ENCODE measurements around the gene PCLAF.
"Not testable (repeated sequence)": the region's sequence is repeated elsewhere in the genome, so short reads cannot be mapped to it uniquely, and the experiment has no call there.

Gene PCLAF

DNA sequence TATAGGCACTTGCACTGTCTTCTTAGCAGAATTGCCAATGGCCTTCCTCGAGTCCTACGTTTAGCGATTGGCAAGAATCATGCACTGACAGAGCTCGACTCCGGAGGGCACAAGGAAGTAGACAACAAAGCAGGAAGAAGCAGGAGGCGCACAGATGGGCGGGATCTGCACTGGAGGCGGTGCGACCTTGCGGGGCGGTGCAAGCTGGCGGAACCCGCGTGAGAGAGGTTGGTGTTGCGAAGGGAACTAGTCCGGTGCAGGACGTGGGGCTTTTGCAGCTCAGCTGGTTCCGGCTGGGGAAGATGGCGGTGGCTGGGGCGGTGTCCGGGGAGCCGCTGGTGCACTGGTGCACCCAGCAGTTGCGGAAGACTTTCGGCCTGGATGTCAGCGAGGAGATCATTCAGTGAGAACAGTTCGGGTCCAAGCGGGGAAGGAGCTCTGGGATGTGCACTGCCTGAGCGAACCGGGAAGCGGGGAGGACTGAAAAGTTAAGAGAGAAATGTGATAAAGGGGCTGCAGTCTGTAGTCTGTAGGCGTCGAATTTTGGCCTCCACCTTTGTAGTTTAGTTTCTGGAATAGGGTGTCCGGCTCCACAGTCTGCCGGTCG, 6.4 kb upstream of the PCLAF start, which contains the start of gene TRIP4:
Gene TRIP4 (plus strand): TSS at position 275 of the 607 bp plus-strand sequence. CDS start 28 bp downstream, at position 303.
- H3K4me3 ChIP-seq (replicated peaks in 1 of 2; ENCODE audit: low read depth in 2 of 2, low read length in 2 of 2), result peak within 1 kb of the TSS; percentile 77 to 94
- TF ChIP-seq, protein P1, sequence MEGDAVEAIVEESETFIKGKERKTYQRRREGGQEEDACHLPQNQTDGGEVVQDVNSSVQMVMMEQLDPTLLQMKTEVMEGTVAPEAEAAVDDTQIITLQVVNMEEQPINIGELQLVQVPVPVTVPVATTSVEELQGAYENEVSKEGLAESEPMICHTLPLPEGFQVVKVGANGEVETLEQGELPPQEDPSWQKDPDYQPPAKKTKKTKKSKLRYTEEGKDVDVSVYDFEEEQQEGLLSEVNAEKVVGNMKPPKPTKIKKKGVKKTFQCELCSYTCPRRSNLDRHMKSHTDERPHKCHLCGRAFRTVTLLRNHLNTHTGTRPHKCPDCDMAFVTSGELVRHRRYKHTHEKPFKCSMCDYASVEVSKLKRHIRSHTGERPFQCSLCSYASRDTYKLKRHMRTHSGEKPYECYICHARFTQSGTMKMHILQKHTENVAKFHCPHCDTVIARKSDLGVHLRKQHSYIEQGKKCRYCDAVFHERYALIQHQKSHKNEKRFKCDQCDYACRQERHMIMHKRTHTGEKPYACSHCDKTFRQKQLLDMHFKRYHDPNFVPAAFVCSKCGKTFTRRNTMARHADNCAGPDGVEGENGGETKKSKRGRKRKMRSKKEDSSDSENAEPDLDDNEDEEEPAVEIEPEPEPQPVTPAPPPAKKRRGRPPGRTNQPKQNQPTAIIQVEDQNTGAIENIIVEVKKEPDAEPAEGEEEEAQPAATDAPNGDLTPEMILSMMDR (IDR thresholded peaks at IDR 0.05; ENCODE audit: low read depth, low read length), result peak; percentile 21
- peak; percentile 98 for DNase-seq (ENCODE audit: low read depth in 2 of 2)

DNA sequence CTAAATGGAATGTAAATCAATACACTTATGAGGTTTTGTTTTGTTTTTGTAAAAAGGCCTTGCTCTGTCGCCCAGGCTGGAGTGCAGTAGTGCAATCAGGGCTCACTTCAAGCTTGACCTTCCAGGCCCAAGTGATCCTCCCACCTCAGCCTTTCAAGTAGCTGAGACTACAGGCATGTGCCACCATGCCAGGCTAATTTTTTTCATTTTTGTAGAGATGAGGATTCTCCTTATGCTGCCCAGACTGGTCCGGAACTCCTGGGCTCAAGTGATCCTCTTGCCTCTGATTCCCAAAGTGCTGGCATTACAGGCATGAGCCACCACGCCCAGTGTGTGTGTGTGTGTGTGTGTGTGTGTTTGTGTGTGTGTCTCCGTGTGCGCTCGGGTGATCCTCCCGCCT, 5.0 kb upstream of the PCLAF start:
- TF ChIP-seq, protein P1 (IDR thresholded peaks at IDR 0.05; ENCODE audit: low read depth, low read length), result no peak

DNA sequence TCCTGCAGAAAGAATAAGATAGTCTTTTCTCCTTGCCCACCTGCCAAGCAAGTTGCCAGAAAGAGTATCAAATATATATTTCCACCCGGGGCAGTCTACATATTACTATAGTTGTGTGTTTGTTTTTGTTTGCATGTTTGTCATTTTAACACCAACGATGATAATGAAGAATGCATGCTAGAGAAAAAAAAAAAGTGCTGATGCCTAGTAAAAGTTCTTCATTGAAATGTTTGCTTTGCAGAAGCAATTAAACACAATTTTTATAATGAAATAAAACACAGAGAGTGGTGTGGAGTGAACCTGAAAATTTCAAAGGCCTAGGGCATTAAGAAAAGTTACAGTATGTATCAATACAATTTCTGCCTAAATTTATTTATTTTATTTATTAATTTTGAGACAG, 2.5 kb upstream of the PCLAF start:
- TF ChIP-seq, protein P1 (IDR thresholded peaks at IDR 0.05; ENCODE audit: low read depth, low read length), result no peak

More for the DNA sequence above, 5.0 kb upstream of the PCLAF start:
- DNase-seq (ENCODE audit: low read depth in 2 of 2), result no peak
- no peak overlapping the region for H3K4me3 ChIP-seq (replicated peaks in 1 of 2; ENCODE audit: low read depth in 2 of 2, low read length in 2 of 2)

DNA sequence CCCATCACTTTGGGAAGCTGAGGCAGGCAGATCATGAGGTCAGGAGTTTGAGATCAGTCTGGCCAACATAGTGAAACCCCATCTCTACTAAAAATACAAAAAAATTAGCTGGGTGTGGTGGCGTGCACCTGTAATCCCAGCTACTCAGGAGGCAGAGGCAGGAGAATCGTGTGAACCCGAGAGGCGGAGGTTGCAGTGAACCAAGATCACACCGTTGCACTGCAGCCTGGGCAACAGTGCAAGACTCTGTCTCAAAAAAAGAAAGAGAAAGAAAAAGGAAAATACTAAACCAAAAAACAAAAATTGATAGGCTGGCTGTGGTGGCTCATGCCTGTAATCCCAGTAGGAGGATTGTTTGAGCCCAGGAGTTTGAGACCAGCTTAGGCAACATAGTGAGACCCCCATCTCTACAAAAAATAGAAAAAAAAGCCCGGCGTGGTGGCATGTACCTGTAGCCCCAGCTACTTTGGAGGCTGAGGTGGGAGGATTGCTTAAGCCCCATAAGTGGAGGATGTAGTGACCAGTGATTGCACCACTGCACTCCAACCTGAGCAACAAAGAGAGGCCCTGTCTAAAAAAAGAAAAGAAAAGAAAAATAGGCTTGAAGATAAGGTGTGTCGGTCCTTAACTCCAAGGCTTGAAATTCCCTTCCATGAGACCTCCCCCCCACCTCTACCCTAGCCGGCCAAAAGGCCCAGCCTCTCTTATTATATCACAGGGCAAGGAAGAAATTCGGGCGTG, 941 bp downstream of the PCLAF start:
- DNase-seq (ENCODE audit: low read depth in 2 of 2), result not testable (repeated sequence)
- H3K4me3 ChIP-seq (replicated peaks in 1 of 2; ENCODE audit: low read depth in 2 of 2, low read length in 2 of 2), result peak overlapping the region; percentile 68 to 74

More for the DNA sequence above, 2.5 kb upstream of the PCLAF start:
- DNase-seq (ENCODE audit: low read depth in 2 of 2), result no peak
- no peak overlapping the region for H3K4me3 ChIP-seq (replicated peaks in 1 of 2; ENCODE audit: low read depth in 2 of 2, low read length in 2 of 2)

DNA sequence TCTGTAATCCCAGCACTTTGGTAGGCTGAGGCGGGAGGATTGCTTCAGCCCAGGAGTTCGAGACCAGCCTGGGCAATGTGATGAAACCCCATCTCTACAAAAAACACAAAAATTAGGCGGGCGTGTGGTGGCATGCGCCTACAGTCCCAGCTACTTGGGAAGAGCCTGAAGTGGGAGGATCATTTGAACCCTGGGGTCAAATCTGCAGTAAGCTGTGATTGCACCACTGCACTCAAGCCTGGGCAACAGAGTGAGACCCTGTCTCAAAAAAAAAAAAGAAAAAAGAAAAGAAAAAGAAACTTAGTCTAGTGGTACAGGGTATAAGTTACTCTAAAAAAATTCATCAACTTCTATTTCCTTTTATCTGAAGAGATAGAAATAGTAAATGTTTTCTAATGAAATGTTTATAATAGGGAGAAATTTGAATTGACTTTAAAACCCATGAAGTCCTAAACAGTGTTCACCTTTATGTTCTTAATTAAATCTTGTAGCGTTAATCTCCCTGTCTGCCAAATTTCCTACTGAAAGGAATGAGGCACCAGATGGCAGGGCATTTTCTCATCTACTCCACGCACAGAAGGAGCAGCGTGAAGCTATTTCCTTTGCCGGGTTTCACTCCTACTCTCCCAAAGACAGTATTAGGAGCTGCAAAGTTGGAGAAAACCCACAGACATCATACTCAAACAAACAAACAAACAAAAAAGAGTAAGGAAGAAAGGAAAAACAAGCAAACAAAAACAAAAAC, 1.9 kb downstream of the PCLAF start:
- DNase-seq (ENCODE audit: low read depth in 2 of 2), result peak in 1 of 2 donors; percentile 7
- TF ChIP-seq, protein P1 (IDR thresholded peaks at IDR 0.05; ENCODE audit: low read depth, low read length), result no peak
- no peak overlapping the region for H3K4me3 ChIP-seq (replicated peaks in 1 of 2; ENCODE audit: low read depth in 2 of 2, low read length in 2 of 2)

DNA sequence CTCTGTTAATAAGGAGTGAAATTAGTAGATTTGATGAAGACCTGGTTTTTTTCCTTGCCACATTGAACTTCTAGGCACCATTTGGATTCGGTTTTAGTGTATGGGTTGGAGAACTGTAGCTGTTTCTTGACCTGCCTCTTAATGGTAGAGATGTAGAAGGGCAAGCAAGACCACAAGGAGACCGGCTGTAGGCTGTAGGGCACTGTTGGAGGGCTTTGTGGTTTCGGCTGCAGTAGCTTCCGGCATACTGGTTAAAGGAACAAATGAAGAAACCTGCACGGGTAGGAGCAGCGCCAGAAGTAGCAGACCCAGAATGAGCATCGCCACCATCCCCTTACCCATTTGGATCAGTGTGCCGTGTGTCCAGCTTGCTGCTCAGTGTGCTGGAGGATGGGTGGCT, 7.9 kb downstream of the PCLAF start:
- TF ChIP-seq, protein P1 (IDR thresholded peaks at IDR 0.05; ENCODE audit: low read depth, low read length), result no peak
- H3K4me3 ChIP-seq (replicated peaks in 1 of 2; ENCODE audit: low read depth in 2 of 2, low read length in 2 of 2), result no peak overlapping the region
- no peak for DNase-seq (ENCODE audit: low read depth in 2 of 2)

DNA sequence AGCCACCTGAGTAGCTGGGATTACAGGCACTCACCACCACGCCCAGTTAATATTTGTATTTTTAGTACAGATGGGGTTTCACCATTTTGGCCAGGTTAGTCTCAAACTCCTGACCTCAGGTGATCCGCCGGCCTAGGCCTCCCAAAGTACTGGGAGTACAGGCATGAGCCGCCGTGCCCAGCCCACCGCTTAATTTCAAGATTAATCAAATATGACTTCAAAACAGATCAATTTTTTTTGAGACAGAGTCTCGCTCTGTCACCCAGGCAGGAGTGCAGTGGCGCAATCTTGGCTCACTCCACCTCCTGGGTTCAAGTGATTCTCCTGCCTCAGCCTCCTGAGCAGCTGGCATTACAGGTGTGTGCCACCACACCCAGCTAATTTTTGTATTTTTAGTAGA, 9.9 kb downstream of the PCLAF start:
- H3K4me3 ChIP-seq (replicated peaks in 1 of 2; ENCODE audit: low read depth in 2 of 2, low read length in 2 of 2); DNase-seq (ENCODE audit: low read depth in 2 of 2): not testable (repeated sequence)
